ENCODE data around the gene TMEM63A. TPM values are rescaled to one million over a fixed set of nuclear protein-coding genes. Genes with fewer than 3 reads are reported as not detected.

The TMEM63A gene
- polyA plus RNA-seq, 3 donors: 3.0 to 48.0 (median 5.8) TPM

- Histone ChIP-seq H2AFZ (ENCODE audit: insufficient read depth, low read depth, low read length, poor library complexity, severe bottlenecking) (no peak overlapping the region), H3K27me3 (ENCODE audit: control insufficient read depth in 2 of 2, insufficient read depth in 2 of 2, low read length in 2 of 2) (no peaks in the 10 kb centered on the region), H3K4me3 (replicated peaks in 1 of 3; ENCODE audit: low read depth in 2 of 3, low read length in 3 of 3) (no peak overlapping the region), H4K20me1 (ENCODE audit: insufficient read depth, low read length) (peaks cover 33% of the 10 kb centered on the region), H3K9ac (ENCODE audit: insufficient read depth, low read length, poor library complexity, severe bottlenecking) (no peak overlapping the region), H3K9me3 (replicated peaks in 1 of 2; ENCODE audit: control insufficient read depth in 1 of 2, insufficient read depth in 1 of 2, low read length in 2 of 2) (no peaks in the 10 kb centered on the region), H3K4me2 (replicated peaks; ENCODE audit: extremely low read depth, low read length, poor library complexity, severe bottlenecking) (no peak overlapping the region), H3K27ac (ENCODE audit: low read depth in 1 of 2, low read length in 2 of 2) (no peak overlapping the region), H3K4me1 (ENCODE audit: control insufficient read depth in 1 of 2, insufficient read depth in 2 of 2, low read length in 2 of 2) (peaks cover 10 to 15% of the 10 kb centered on the region in 2 donors), H3K79me2 (ENCODE audit: insufficient read depth, low read length) (peaks cover 22% of the 10 kb centered on the region), H3K36me3 (replicated peaks in 1 of 2; ENCODE audit: control insufficient read depth in 1 of 2, insufficient read depth in 2 of 2, low read length in 2 of 2) (peaks cover 56 to 80% of the 10 kb centered on the region in 2 donors)
- peaks cover 0 to 4% (median 0%) of the 10 kb centered on the region in 3 donors for H3K27me3 Mint-ChIP-seq (ENCODE audit: low read depth in 3 of 3)
- H3K36me3 Mint-ChIP-seq: peaks cover 65 to 89% of the 10 kb centered on the region in 2 donors
- peak overlapping the region in 1 of 7 donors; percentile 50 for H3K27ac Mint-ChIP-seq
- H3K4me3 Mint-ChIP-seq: no peak overlapping the region
- intact Hi-C loops (cut with micrococcal nuclease): no loop called here
- TF ChIP-seq, protein P1, sequence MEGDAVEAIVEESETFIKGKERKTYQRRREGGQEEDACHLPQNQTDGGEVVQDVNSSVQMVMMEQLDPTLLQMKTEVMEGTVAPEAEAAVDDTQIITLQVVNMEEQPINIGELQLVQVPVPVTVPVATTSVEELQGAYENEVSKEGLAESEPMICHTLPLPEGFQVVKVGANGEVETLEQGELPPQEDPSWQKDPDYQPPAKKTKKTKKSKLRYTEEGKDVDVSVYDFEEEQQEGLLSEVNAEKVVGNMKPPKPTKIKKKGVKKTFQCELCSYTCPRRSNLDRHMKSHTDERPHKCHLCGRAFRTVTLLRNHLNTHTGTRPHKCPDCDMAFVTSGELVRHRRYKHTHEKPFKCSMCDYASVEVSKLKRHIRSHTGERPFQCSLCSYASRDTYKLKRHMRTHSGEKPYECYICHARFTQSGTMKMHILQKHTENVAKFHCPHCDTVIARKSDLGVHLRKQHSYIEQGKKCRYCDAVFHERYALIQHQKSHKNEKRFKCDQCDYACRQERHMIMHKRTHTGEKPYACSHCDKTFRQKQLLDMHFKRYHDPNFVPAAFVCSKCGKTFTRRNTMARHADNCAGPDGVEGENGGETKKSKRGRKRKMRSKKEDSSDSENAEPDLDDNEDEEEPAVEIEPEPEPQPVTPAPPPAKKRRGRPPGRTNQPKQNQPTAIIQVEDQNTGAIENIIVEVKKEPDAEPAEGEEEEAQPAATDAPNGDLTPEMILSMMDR (IDR thresholded peaks at IDR 0.05): no peak
- H3K4me1 Mint-ChIP-seq: peaks cover 25% of the 10 kb centered on the region
- DNase-seq: no peak
- no peaks in the 10 kb centered on the region for H3K9me3 Mint-ChIP-seq
- WGBS (ENCODE audit: insufficient coverage): 99% methylated on average over 7 of the region's 12 CpGs
Measured at GRCh38 chr1:225875044-225875815, 7.0 kb downstream of the TMEM63A start.

DNA sequence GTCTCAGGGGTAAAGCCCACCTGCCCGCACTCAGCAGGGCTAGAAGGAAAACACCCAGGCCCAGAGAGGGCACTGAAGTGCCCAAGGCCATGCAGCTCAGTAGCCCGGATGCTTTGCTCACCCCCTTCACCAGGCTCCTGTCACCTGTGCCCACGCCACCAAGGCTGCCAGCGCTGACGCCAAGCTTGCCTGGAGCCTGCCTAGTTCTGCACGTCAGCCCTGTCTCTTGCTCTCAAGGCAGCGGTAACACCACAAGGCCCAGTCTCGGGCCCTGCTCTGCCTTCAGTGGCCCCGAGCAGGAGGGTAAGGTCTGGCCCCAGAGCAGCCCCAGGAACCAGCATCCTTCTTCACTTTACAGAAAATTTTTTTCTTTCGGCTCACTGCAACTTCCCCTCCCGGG lies 7.7 kb downstream of the TMEM63A start:
- no peak overlapping the region for H3K4me3 Mint-ChIP-seq
- no peaks in the 10 kb centered on the region for H3K27me3 ChIP-seq (ENCODE audit: control insufficient read depth in 2 of 2, insufficient read depth in 2 of 2, low read length in 2 of 2)
- no peak overlapping the region for H3K4me3 ChIP-seq (replicated peaks in 1 of 3; ENCODE audit: low read depth in 2 of 3, low read length in 3 of 3)
- H3K79me2 ChIP-seq (ENCODE audit: insufficient read depth, low read length): peaks cover 14% of the 10 kb centered on the region
- H3K9me3 Mint-ChIP-seq: no peaks in the 10 kb centered on the region
- H3K27ac ChIP-seq (ENCODE audit: low read depth in 1 of 2, low read length in 2 of 2): no peak overlapping the region
- H3K4me1 ChIP-seq (ENCODE audit: control insufficient read depth in 1 of 2, insufficient read depth in 2 of 2, low read length in 2 of 2): peaks cover 4 to 7% of the 10 kb centered on the region in 2 donors
- H3K27ac Mint-ChIP-seq: peak overlapping the region in 1 of 7 donors; percentile 50
- peaks cover 25% of the 10 kb centered on the region for H4K20me1 ChIP-seq (ENCODE audit: insufficient read depth, low read length)
- H3K27me3 Mint-ChIP-seq (ENCODE audit: low read depth in 3 of 3): peaks cover 0 to 6% (median 0%) of the 10 kb centered on the region in 3 donors
- H3K36me3 ChIP-seq (replicated peaks in 1 of 2; ENCODE audit: control insufficient read depth in 1 of 2, insufficient read depth in 2 of 2, low read length in 2 of 2): peaks cover 61 to 88% of the 10 kb centered on the region in 2 donors
- no peaks in the 10 kb centered on the region for H3K9me3 ChIP-seq (replicated peaks in 1 of 2; ENCODE audit: control insufficient read depth in 1 of 2, insufficient read depth in 1 of 2, low read length in 2 of 2)
- H3K4me2 ChIP-seq (replicated peaks; ENCODE audit: extremely low read depth, low read length, poor library complexity, severe bottlenecking): no peak overlapping the region
- DNase-seq: no peak
- WGBS (ENCODE audit: insufficient coverage): 100% methylated on average over 8 of the region's 11 CpGs
- intact Hi-C loops (cut with micrococcal nuclease): no loop called here
- TF ChIP-seq, protein P1 (IDR thresholded peaks at IDR 0.05): no peak
- H2AFZ ChIP-seq (ENCODE audit: insufficient read depth, low read depth, low read length, poor library complexity, severe bottlenecking): no peak overlapping the region
- peaks cover 68 to 95% of the 10 kb centered on the region in 2 donors for H3K36me3 Mint-ChIP-seq
- peaks cover 17% of the 10 kb centered on the region for H3K4me1 Mint-ChIP-seq
- H3K9ac ChIP-seq (ENCODE audit: insufficient read depth, low read length, poor library complexity, severe bottlenecking): no peak overlapping the region

Data from CD14-positive monocyte (primary cell).